Measurements from ENCODE around the gene NBDY.
"Not testable (repeated sequence)": the region's sequence is repeated elsewhere in the genome, so short reads cannot be mapped to it uniquely, and the experiment has no call there.

Gene NBDY, protein sequence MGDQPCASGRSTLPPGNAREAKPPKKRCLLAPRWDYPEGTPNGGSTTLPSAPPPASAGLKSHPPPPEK

DNA sequence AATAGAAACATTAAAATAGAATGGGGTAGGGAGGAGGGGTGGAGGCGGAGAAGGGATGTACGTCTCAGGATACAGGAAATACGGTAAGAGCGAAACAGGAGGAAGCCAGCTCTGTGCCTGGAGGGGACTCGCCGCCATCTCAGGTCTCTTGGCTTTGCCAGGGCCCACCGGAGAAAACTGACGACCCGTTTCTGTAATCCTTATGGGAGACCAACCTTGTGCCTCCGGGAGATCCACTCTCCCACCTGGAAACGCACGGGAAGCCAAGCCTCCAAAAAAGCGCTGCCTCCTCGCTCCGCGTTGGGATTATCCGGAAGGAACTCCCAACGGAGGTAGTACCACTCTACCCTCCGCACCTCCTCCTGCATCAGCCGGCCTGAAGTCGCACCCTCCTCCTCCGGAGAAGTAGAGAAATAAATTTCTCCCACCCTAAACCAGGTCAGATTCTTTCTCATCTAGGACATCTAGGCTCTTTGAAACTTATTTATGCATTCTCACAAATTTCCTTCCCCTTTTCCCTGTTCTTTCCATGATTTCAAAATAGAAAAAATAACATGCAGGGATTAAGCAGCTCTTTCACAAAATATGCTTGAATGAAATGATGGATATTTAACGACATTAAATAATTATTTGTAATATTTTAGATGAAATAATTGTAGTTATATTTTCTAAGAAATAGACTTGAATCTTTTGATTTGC is at the start of gene NBDY:
NBDY (plus strand) TSS at position 92 of the 699 bp plus-strand sequence; CDS start at position 203, 111 bp downstream.
- POLR2A ChIA-PET = interaction anchor here (0.9 to 2.2 kb wide), 2 partner anchors 165 to 267 kb away, joined by 3 to 6 read pairs; no protein-coding TSS in a partner anchor
- DNase-seq (ENCODE audit: extremely low spot score) = peak; percentile 46
- TF ChIP-seq, protein P1, sequence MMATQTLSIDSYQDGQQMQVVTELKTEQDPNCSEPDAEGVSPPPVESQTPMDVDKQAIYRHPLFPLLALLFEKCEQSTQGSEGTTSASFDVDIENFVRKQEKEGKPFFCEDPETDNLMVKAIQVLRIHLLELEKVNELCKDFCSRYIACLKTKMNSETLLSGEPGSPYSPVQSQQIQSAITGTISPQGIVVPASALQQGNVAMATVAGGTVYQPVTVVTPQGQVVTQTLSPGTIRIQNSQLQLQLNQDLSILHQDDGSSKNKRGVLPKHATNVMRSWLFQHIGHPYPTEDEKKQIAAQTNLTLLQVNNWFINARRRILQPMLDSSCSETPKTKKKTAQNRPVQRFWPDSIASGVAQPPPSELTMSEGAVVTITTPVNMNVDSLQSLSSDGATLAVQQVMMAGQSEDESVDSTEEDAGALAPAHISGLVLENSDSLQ (IDR thresholded peaks at IDR 0.05) = no peak
- TF ChIP-seq FOXA1 (IDR thresholded peaks at IDR 0.05) = no peak
- TF ChIP-seq TARDBP (IDR thresholded peaks at IDR 0.05) = no peak
- TF ChIP-seq FOXK2 (IDR thresholded peaks at IDR 0.05) = no peak
- TF ChIP-seq ARNT (IDR thresholded peaks at IDR 0.05) = no peak
- TF ChIP-seq HDGF (IDR thresholded peaks at IDR 0.05; ENCODE audit: borderline replicate concordance) = no peak
- TF ChIP-seq L3MBTL2 (conservative IDR thresholded peaks at IDR 0.05) = no peak
- CTCF ChIA-PET = interaction anchor here (1.0 kb wide), 1 partner anchor 447 kb away, joined by 4 read pairs; no protein-coding TSS in a partner anchor

DNA sequence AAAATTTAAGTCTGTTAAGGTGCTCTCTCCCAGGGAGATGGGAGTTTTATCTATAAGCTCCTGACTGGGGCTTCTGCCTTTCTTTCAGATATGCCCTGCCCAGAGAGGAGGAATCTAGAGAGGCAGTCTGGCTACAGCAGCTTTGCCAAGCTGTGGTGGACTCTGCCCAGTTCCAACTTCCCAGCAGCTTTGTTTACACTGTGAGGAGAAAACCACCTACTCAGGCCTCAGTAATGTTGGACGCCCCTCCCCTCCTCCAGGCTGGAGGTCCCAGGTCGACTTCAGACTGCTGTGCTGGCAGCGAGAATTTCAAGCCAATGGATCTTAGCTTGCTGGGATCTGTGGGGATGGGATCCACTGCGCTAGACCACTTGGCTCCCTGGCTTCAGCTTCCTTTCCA is 24.5 kb upstream of the NBDY start:
- POLR2A ChIA-PET; DNase-seq (ENCODE audit: extremely low spot score): not testable (repeated sequence)
- CTCF ChIA-PET = interaction anchor here (0.6 kb wide), 1 partner anchor 14 kb away, joined by 3 read pairs; no protein-coding TSS in a partner anchor

DNA sequence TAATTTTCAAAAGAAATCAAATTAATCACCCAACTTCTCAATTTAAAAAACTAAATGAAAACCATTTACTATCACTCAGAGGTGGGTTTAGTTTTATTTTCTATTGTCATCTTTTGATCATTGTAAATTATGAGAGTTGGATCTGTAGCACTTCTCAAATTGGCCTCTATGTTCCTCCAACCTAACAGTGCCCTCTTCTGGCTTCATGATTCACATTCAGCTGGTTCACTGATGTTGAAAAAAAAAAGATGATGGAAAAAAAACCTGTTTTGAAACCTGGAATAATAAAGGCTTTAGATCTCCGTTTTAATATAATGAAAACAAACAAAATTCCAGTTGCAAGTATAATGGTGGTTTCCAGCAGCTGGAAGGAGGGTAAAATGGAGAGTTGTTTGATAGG is 2.4 kb upstream of the NBDY start:
- TF ChIP-seq ZNF384 (IDR thresholded peaks at IDR 0.05) (peak; percentile 86), LEF1 (IDR thresholded peaks at IDR 0.05; ENCODE audit: borderline replicate concordance) (no peak)
- DNase-seq (ENCODE audit: extremely low spot score) = peak; percentile 34
- POLR2A ChIA-PET = no interaction called here
- CTCF ChIA-PET = interaction anchor here (0.6 kb wide), 1 partner anchor 478 kb away, joined by 3 read pairs; no protein-coding TSS in a partner anchor

DNA sequence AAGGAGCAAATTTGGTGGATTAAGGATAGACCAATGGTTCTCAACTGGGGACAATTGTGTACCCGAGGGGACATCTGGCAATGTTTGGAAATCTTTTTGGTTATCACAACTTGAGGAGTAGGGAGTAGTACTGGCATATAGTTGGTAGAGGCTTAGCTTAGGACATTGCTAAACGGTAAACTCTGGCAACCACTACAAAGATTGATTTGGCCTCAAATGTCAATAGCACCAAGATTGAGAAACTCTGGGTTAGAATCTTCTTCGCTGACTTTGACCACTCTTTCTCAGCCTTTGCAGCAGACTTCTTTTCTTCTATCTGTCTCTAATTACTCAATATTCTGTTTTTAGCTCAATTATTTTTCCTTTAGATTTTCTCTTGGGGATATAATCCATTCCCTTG is 1.5 kb upstream of the NBDY start:
- TF ChIP-seq ZNF384 (IDR thresholded peaks at IDR 0.05) = no peak
- no peak for TF ChIP-seq HDGF (IDR thresholded peaks at IDR 0.05; ENCODE audit: borderline replicate concordance)
- no peak for TF ChIP-seq SUZ12 (IDR thresholded peaks at IDR 0.05)
- no peak for TF ChIP-seq ELF4 (IDR thresholded peaks at IDR 0.05)
- TF ChIP-seq BHLHE40 (IDR thresholded peaks at IDR 0.05; ENCODE audit: borderline replicate concordance) = no peak
- no peak for TF ChIP-seq ARNT (IDR thresholded peaks at IDR 0.05)
- no peak for TF ChIP-seq SP1 (IDR thresholded peaks at IDR 0.05)
- no peak for TF ChIP-seq LEF1 (IDR thresholded peaks at IDR 0.05; ENCODE audit: borderline replicate concordance)
- POLR2A ChIA-PET = no interaction called here
- CTCF ChIA-PET = no interaction called here
- no peak for DNase-seq (ENCODE audit: extremely low spot score)

DNA sequence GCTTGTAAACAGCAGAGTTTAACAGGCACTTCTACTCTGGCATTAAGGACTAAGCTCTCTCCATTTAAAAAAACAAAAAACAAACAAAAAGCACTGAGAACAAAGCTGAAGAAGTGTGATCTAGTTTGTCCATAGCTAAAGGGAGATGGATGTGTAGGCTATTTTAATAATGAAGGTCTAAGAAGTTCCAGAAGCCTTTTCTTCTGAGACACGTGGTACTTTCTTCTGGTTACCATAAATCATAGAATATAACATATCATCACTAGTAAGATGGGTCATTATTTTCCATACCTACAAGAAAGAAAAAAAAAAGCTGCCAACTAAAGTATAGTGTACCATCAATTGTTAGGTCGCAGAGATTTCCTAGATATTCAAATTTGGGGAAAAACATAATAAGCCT is 722 bp upstream of the NBDY start:
- ChIA-PET POLR2A (interaction anchor here (0.9 to 2.2 kb wide), 2 partner anchors 164 to 268 kb away, joined by 3 to 6 read pairs; no protein-coding TSS in a partner anchor), CTCF (interaction anchor here (1.0 kb wide), 1 partner anchor 446 kb away, joined by 4 read pairs; no protein-coding TSS in a partner anchor)

DNA sequence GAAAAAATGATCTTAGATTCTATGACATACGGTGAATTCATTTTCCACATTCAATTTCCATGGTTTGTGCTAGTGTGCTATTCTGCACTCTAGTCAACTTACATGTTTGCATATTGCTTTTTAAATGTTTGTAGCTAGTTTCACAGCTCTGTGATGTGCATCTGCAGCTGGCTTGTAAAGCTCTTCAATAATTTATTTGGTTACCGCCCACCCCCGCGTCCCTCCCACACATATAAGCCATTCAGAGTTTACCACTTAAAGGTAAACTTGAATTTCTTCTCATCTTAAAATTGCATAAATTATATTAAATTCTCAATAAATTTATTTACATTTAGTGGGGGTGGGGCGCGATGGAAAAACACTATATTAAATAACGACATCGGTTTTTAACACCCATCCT is 291 bp upstream of the NBDY start:
- ChIA-PET POLR2A (interaction anchor here (0.9 to 2.2 kb wide), 2 partner anchors 164 to 268 kb away, joined by 3 to 6 read pairs; no protein-coding TSS in a partner anchor), CTCF (interaction anchor here (1.0 kb wide), 1 partner anchor 447 kb away, joined by 4 read pairs; no protein-coding TSS in a partner anchor)
- TF ChIP-seq FOXK2 (IDR thresholded peaks at IDR 0.05) (no peak), ARNT (IDR thresholded peaks at IDR 0.05) (no peak), ELF4 (IDR thresholded peaks at IDR 0.05) (no peak), ZNF384 (IDR thresholded peaks at IDR 0.05) (no peak), BHLHE40 (IDR thresholded peaks at IDR 0.05; ENCODE audit: borderline replicate concordance) (no peak), FOXA1 (IDR thresholded peaks at IDR 0.05) (no peak), SUZ12 (IDR thresholded peaks at IDR 0.05) (no peak), NFRKB (IDR thresholded peaks at IDR 0.05) (no peak), L3MBTL2 (conservative IDR thresholded peaks at IDR 0.05) (no peak)
- TF ChIP-seq, protein P1 (IDR thresholded peaks at IDR 0.05) = no peak
- DNase-seq (ENCODE audit: extremely low spot score) = no peak

More for the DNA sequence above, 722 bp upstream of the NBDY start:
- TF ChIP-seq NFRKB (IDR thresholded peaks at IDR 0.05) = no peak
- TF ChIP-seq ARNT (IDR thresholded peaks at IDR 0.05) = no peak
- TF ChIP-seq FOXA1 (IDR thresholded peaks at IDR 0.05) = no peak
- no peak for TF ChIP-seq TARDBP (IDR thresholded peaks at IDR 0.05)
- no peak for DNase-seq (ENCODE audit: extremely low spot score)

DNA sequence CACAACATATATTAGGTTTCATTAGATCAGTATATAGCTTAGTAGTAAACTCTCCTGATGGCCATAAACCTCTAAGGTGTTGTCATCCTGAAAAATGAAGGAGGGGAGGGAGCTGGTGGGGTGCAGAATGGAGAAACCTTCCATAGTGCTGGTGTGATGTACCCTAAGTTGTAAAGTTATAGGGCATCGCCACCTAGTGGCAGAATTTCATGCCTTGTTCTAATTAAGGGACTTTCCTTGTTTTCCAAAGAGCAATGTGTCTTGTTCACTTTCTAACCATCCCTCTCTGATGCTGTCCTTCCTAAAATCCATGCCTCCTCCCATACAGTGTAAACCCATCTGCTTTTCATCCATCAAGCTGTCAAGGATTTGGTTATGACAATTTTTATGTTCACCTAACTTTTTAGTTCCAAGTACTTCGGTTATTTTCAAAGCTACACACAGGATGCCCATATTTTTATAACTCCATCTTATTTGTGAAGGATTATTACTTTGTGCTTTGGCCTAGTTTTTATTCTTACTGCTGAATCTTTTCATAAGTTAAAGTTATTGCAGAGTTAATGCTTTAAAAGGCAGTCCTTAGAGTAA is 4.5 kb downstream of the NBDY start:
- TF ChIP-seq NFRKB (IDR thresholded peaks at IDR 0.05) = no peak
- TF ChIP-seq ZNF384 (IDR thresholded peaks at IDR 0.05) = no peak
- no peak for TF ChIP-seq ARNT (IDR thresholded peaks at IDR 0.05)
- TF ChIP-seq FOXK2 (IDR thresholded peaks at IDR 0.05) = no peak
- no peak for TF ChIP-seq CTBP1 (IDR thresholded peaks at IDR 0.05; ENCODE audit: borderline replicate concordance)
- TF ChIP-seq, protein P1 (IDR thresholded peaks at IDR 0.05) = no peak
- TF ChIP-seq FOXA1 (IDR thresholded peaks at IDR 0.05) = no peak
- TF ChIP-seq L3MBTL2 (conservative IDR thresholded peaks at IDR 0.05) = no peak
- TF ChIP-seq FOXM1 (IDR thresholded peaks at IDR 0.05; ENCODE audit: borderline replicate concordance) = no peak
- no peak for TF ChIP-seq TARDBP (IDR thresholded peaks at IDR 0.05)
- POLR2A ChIA-PET = no interaction called here
- DNase-seq (ENCODE audit: extremely low spot score) = peak; percentile 14
- CTCF ChIA-PET = no interaction called here

Measured in HEK293T (cell line).